GM18520 (cell line): ENCODE results near the gene SLBP.
A peak's percentile ranks its signal among the peaks of the same experiment; 100 is the strongest.

Source experiments
- ATAC-seq: cut with Tn5 transposase; IDR thresholded peaks from one replicate; pipeline ENCODE4 v1.9.1; 2021; ENCODE audit not compliant: unreplicated experiment

SLBP gene

DNA sequence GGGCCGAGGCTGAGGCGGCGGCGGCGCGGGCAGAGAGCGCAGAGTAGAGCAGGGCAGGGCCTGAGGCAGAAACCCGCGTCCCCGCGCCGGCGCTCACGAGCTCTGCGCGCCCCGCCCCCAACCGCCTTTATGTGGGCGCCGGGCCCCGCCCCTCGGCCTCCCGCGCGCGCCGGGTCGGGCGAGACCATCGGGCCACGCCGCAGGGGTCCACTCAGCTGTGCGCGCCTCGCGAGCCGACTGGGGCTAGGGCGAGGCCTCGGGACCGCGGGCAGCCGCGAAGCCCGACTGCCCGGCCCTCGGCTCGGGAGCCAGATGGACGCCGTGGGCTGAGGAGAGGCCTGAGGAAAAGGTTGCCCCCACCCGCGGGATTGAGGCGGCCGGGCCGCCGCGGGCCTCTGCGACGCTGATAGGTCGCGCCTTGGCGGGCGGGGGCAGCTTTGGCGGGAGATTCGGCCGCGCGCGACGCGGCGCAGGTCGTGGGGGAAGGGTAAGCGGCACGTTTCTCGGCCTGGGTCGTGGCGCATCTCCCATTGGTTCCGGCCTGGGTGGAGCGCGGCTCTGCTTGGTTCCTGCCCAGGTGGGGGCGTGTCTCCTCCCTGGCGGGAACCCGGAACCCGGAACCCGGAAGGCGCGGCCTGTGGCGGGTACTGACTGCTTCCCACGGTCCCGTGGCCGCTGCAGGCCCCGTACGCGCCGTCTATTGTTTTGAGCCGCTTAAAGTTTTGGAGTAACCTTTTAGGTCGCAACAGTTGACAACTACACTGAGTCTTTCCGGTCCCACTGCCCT is at the start of gene SLBP:
SLBP (minus strand) TSS at position 104 of the 787 bp plus-strand sequence. CDS start 131 bp downstream, outside the sequence.
- peak; percentile 61 for ATAC-seq

- ATAC-seq: no peak
Observed at GRCh38 chr4:1761130-1761689, 49.1 kb upstream of the SLBP start.

DNA sequence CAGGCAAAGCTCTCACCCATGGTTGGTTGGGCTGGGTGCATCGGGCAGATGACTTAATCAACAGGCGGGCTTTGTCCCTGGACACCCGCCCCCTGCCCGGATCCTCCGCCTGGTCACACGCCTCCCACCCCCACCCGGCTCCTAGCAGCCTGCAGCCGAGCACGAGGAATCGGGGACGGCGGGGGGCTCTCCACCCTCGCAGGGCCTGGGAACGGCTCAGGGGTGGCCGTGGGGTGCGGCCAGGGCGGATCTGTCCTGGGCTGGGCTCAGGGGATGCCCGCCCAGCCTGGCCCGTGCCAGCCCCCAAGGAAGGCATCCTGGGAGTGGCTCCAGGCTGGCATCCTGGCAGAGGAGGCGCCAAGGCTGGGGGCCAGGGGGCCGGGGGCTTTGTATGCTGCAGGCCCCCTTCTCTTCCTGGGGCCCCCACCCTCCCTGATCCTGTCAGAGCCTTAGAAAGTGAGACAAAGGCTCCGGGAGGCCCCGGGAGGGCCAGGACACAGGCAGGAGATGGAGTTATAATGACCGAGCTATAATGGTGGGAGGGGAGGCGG is 48.5 kb upstream of the SLBP start:
- ATAC-seq: no peak

DNA sequence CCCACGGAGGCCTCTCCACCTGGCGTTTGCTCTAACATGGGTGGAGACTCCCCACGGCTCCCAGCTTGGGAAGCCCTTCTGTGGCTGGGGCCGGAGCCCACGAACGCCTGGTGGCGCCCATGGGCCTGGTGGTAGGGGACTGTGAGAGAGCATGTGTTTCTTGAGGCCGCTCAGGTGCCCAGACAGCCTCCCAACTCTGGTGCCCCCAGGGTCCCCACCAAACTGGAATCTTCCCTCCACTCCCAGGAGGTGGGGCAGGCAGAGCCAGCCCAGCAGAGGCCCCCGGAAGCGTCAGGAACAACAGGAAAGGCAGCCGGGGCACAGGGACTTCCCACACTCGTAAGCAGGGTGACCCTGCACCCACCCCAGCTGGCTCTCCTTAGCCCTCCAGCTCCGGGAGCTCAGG is 47.7 kb upstream of the SLBP start:
- ATAC-seq: no peak

DNA sequence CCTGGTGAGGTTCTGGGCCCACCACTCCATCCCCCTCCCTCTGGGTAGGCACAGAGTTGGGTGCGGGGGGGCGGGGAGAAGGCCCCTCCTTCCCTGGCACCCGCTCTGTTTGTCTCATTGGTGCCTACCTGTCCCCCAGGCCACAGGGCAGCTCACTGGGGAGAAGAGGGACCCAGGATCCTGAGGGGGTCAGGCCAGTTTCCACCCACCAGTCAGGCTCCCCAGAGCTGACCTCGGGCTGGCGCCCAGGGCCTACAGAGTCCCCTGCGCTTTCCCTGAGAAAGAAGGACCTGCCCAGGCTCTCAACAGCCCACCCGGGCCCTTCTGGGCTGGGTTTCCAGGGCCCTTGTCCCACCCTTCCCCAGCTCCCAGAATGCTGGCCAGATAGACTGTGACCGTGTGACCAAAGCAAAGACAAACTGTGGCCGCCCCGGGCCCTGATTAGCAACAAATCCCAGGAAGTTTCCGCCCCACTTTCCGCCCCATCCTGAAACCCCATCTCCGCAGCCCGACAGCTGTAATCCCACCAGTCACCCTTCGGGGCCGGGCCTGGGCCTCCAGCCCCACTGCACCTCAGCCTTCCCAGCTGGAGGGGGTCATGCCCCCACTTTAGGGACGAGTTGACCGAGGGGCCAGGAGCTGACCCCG is 47.2 kb upstream of the SLBP start:
- ATAC-seq: no peak

DNA sequence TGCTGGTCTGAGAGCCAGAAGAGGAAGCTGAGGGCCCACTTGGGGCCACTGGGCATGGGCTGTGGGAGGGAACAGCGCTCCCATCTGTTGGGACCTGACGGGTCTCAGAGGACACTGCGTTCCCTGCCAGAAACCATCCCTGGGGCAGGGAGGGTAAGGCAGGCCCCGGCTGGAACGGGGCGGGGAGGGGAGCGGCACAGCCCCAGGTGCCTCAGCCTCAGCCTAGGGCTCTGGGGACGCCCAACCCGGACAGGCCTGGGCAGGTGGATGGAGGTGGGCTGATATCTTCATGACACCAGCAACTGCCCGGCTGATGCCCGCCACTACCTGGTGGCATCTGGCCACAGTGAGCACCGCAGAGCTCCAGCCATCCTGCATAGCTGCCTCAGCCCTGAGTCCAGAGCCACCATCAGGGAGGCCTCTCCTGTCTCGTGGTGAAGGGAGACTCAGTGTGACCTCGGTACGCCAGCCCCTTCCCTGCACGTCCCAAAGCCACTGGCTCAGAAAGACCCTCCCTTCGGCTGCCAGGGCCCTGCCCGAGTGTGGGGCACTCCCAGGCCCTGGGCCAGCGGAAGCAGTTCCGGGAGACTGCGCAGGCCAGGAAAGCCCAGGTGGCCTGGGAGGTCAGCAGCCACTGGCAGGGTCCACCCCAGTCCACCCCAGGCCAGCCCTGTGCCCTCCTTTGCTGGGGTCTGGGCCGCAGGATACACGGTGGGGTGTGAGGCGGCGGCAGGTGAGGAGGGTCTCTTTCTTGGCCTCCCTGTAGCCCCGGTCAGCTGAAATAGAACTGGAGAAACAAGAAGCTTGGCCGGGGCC is 46.4 kb upstream of the SLBP start:
- no peak for ATAC-seq

- no peak for ATAC-seq
Observed at GRCh38 chr4:1757836-1758235, 45.7 kb upstream of the SLBP start.

DNA sequence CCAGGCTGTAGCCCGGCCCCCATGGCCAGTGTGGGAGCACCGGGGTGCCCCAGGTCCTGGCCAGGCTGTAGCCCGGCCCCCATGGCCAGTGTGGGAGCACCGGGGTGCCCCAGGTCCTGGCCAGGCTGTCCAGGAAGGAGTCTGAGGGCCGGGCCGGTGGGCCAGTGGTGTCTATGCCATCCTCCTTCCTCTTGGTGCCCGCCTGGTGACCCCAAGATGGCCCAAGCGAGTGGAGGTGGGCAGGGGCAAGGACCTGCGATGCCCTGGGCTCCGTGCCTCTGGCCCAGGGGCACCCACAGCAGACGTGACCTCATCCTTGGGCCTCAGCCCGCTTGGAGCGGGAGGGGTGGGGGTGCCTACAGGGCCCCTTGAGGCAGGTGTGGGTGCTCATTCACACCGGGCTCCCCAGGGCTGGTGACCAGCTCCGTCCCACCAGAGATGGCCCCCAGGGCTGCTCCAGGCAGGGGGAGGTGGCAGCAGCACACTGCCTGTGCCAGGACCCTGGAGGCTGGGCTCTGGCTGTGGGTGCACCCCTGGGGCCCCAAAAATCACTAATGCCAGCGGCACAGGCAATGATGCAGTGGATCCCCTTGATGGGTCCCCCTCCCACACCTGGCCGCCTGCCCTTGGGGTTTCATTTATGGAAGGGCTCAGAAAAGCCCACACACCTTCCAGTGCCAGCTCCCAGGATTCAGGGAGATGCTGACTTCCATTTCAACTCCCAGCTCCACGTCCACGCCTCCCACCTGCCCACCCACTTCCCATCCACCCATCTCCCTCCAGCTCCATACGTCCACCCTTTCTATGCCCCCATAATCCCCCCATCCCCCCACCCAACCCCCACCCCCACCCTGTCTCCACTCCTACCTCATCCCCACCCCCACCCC is 45.0 kb upstream of the SLBP start:
- no peak for ATAC-seq

DNA sequence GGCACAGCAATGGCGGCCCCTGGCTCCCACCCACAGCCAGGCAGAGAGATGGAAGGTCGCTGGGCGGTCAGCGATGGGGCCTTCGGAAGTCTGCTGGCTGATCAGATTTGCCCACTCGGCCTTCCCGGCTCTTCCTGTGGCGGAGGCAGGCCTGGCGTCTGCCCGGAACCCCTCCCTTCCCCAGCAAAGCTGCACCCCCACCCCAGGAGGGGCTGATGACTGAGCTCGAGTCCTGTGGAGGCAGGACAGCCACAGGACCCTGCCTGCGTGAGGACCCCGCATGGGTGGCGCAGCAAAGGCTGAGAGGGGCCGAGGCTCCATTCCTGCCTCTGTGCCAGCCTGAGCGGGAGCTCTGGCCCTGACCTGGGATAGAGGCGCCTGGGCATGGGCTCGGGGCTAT is 44.0 kb upstream of the SLBP start:
- no peak for ATAC-seq

- ATAC-seq: no peak
Observed at GRCh38 chr4:1755297-1755696, 43.2 kb upstream of the SLBP start.

- no peak for ATAC-seq
Observed at GRCh38 chr4:1754336-1754735, 42.2 kb upstream of the SLBP start.

GRCh38 chr4:1753697-1754311 is 41.7 kb upstream of the SLBP start:
- ATAC-seq: no peak

- ATAC-seq: no peak
Observed at GRCh38 chr4:1753294-1753696, 41.2 kb upstream of the SLBP start.

- ATAC-seq: no peak
Observed at GRCh38 chr4:1752284-1753041, 40.3 kb upstream of the SLBP start.

GRCh38 chr4:1751919-1752283 is 39.8 kb upstream of the SLBP start:
- ATAC-seq: no peak

GRCh38 chr4:1751155-1751918 is 39.2 kb upstream of the SLBP start:
- no peak for ATAC-seq

DNA sequence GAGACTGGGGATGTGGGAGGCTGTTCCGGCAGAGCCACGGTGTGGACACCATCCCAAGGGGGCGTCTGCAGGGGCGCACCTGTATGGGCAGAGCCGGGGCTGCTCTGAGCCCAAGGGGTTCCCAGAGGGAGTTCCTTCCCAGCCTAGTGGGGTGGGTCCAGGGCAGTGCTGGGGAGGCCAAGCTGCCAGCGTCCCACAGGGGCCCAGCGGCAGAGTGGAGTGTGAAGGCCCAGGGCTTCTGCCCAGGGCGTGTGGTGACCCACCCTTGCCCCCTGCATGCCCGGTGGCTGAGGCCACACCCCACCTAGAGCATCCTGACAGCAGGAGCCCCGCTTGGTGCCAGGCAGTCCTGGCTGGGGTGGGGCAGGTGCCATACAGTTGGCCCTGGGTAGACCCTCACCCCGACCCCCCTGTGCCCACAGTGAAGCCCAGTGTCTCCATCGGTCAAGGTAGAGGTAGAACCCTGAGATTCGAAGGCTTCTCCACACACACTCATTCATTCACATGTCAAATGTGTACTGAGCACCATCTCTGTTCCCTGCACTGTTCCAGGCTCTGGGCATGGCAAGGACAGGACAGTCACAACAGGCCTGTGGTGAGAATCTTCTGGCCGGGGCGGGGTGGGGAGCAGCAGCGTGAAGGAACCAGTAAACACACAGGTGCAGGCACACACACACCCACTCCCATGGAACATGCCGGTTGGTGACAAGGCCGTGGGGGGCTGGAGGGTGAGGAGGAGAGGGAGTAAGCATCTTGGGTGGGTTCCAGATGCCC is 38.4 kb upstream of the SLBP start:
- ATAC-seq: no peak

- ATAC-seq: no peak
Observed at GRCh38 chr4:1749826-1750225, 37.7 kb upstream of the SLBP start.
